Activated CD4-positive, CD25-positive, alpha-beta regulatory T cell (primary cell): Measurements from ENCODE around the gene KCNQ1.
"Not testable (repeated sequence)": the region's sequence is repeated elsewhere in the genome, so short reads cannot be mapped to it uniquely, and the experiment has no call there.

Experiments used
- DNase-seq, 4 experiments: peaks; one replicate each; lab custom pipeline; 2025; lab: John Stamatoyannopoulos, UW

The KCNQ1 gene

GRCh38 chr11:2472428-2473186 lies 27.8 kb downstream of the KCNQ1 start:
- DNase-seq: no peak

- DNase-seq: no peak
Observed at GRCh38 chr11:2473361-2474058, 28.7 kb downstream of the KCNQ1 start.

- no peak for DNase-seq
Observed at GRCh38 chr11:2474059-2474901, 29.5 kb downstream of the KCNQ1 start.

- DNase-seq: no peak
Observed at GRCh38 chr11:2475136-2475918, 30.5 kb downstream of the KCNQ1 start.

- no peak for DNase-seq
Observed at GRCh38 chr11:2477254-2477653, 32.4 kb downstream of the KCNQ1 start.

GRCh38 chr11:2477936-2478335 lies 33.1 kb downstream of the KCNQ1 start:
- DNase-seq: no peak

GRCh38 chr11:2480067-2480873 lies 35.5 kb downstream of the KCNQ1 start:
- not testable (repeated sequence) for DNase-seq

- DNase-seq: no peak
Observed at GRCh38 chr11:2480874-2481220, 36.0 kb downstream of the KCNQ1 start.

- DNase-seq: no peak
Observed at GRCh38 chr11:2481253-2481652, 36.4 kb downstream of the KCNQ1 start.

- no peak for DNase-seq
Observed at GRCh38 chr11:2482204-2482603, 37.4 kb downstream of the KCNQ1 start.

GRCh38 chr11:2482745-2483144 lies 37.9 kb downstream of the KCNQ1 start:
- no peak for DNase-seq

- no peak for DNase-seq
Observed at GRCh38 chr11:2483426-2483825, 38.6 kb downstream of the KCNQ1 start.

GRCh38 chr11:2484576-2485125 lies 39.8 kb downstream of the KCNQ1 start:
- no peak for DNase-seq

GRCh38 chr11:2488004-2488403 lies 43.2 kb downstream of the KCNQ1 start:
- no peak for DNase-seq

GRCh38 chr11:2489083-2489482 lies 44.3 kb downstream of the KCNQ1 start:
- no peak for DNase-seq

- DNase-seq: not testable (repeated sequence)
Observed at GRCh38 chr11:2497951-2498350, 53.1 kb downstream of the KCNQ1 start.

- DNase-seq: no peak
Observed at GRCh38 chr11:2498750-2499149, 53.9 kb downstream of the KCNQ1 start.

- DNase-seq: no peak
Observed at GRCh38 chr11:2507212-2507901, 62.5 kb downstream of the KCNQ1 start.

- DNase-seq: no peak
Observed at GRCh38 chr11:2507945-2508749, 63.3 kb downstream of the KCNQ1 start.
